ENCODE results near the gene HERC2. TPM values are rescaled to one million over a fixed set of nuclear protein-coding genes. Genes with fewer than 3 reads are reported as not detected.

The HERC2 gene
- total RNA-seq, 1 donor from 2014 or later = 86.2 TPM

DNA sequence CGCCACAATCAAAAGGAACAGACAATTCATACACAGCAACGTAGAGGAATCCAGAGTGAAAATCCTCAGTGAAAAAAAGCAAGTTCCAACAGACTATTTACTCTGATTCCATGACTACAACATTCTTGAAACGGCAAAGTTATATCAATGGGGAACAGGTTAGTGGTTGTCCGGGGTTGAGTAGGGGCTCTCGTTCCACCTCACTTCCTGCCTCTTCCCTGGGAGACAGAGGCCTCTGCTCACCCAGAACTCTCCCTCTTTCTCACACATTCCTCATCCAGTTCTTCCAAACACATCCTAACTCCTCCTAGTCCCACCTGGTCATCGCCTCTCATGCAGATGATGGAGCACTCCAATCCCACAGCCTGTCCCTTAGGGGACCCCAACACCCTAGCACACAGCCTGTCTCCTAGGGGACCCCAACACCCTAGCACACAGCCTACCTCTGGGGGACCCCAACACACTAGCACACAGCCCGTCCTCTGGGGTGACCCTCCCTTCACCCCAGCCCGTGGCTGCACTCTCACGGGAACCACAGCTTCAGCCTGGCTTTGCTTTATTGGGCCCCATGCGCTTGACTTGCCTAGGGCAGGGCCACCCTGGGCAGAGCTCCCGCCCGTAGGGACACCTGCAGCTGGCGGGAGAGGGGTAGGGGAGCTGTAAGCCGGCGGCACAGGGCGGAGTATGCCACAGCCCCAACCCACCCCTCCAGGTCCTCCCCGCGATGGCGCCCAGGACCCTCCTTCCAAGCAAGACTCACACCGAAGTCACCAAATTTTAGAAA is 228.0 kb downstream of the HERC2 start:
- H3K27ac Mint-ChIP-seq = no peak overlapping the region
- DNase-seq (ENCODE audit: low spot score, unreplicated experiment) = no peak
- H3K4me1 Mint-ChIP-seq (ENCODE audit: low read depth) = peaks cover 4% of the 10 kb centered on the region
- no peak overlapping the region for H3K4me3 Mint-ChIP-seq (ENCODE audit: low read depth)
- H3K27me3 Mint-ChIP-seq = peaks cover 71% of the 10 kb centered on the region
- H3K9me3 Mint-ChIP-seq (ENCODE audit: low read depth) = peaks cover 16% of the 10 kb centered on the region
- H3K36me3 Mint-ChIP-seq (ENCODE audit: insufficient read depth) = no peaks in the 10 kb centered on the region
- TF ChIP-seq, protein P1, sequence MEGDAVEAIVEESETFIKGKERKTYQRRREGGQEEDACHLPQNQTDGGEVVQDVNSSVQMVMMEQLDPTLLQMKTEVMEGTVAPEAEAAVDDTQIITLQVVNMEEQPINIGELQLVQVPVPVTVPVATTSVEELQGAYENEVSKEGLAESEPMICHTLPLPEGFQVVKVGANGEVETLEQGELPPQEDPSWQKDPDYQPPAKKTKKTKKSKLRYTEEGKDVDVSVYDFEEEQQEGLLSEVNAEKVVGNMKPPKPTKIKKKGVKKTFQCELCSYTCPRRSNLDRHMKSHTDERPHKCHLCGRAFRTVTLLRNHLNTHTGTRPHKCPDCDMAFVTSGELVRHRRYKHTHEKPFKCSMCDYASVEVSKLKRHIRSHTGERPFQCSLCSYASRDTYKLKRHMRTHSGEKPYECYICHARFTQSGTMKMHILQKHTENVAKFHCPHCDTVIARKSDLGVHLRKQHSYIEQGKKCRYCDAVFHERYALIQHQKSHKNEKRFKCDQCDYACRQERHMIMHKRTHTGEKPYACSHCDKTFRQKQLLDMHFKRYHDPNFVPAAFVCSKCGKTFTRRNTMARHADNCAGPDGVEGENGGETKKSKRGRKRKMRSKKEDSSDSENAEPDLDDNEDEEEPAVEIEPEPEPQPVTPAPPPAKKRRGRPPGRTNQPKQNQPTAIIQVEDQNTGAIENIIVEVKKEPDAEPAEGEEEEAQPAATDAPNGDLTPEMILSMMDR (IDR thresholded peaks at IDR 0.05; ENCODE audit: unreplicated experiment) = no peak

DNA sequence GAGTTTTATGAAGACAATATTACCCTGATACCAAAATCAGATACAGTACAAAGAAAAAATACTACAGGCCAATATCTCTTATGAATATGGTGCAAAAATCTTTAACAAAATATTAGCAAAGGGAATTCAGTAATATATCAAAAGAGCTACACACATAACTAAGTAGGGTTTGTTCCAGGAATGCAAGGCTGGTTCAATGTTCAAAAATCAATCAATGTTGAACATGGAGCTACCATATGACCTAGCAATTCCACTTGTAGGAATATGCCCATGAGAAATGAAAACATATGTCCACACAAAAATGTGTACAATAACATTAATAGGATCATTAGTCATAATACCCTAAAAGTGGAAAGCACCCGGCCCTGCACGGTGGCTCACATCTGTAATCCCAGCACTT is 230.7 kb downstream of the HERC2 start:
- H3K4me3 Mint-ChIP-seq (ENCODE audit: low read depth) = no peak overlapping the region
- no peak for DNase-seq (ENCODE audit: low spot score, unreplicated experiment)
- peaks cover 67% of the 10 kb centered on the region for H3K27me3 Mint-ChIP-seq
- no peaks in the 10 kb centered on the region for H3K36me3 Mint-ChIP-seq (ENCODE audit: insufficient read depth)
- TF ChIP-seq, protein P1 (IDR thresholded peaks at IDR 0.05; ENCODE audit: unreplicated experiment) = no peak
- H3K27ac Mint-ChIP-seq = no peak overlapping the region
- peaks cover 22% of the 10 kb centered on the region for H3K9me3 Mint-ChIP-seq (ENCODE audit: low read depth)
- peaks cover 2% of the 10 kb centered on the region for H3K4me1 Mint-ChIP-seq (ENCODE audit: low read depth)

DNA sequence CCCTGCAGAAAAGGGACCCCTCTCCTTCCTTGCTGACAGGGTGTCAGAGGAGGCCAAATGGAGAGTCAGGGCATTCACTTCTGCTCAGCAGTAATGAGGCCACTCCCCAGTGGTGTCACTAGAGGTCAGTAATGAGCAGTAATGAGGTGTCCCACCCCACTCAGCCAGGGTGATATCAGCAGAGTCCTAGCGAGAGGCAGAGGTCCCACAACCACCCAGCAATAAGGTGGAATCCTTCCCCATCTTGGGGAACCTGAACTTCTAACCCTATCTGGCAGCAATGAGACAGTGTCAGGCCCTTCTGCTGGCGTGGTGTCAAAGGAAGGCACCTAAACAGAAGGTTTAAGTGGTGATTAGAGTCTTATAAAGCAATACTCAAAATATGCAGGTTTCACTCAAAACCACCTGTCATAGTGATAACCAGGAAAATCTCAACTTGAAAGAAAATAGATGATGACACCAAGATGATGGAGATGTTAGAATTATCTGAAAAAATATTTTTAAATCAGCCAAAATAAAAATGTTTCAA is 235.7 kb downstream of the HERC2 start:
- H3K4me1 Mint-ChIP-seq (ENCODE audit: low read depth) = no peaks in the 10 kb centered on the region
- TF ChIP-seq, protein P1 (IDR thresholded peaks at IDR 0.05; ENCODE audit: unreplicated experiment) = peak; percentile 75
- peaks cover 35% of the 10 kb centered on the region for H3K27me3 Mint-ChIP-seq
- peaks cover 21% of the 10 kb centered on the region for H3K9me3 Mint-ChIP-seq (ENCODE audit: low read depth)
- no peak overlapping the region for H3K27ac Mint-ChIP-seq
- peak; percentile 46 for DNase-seq (ENCODE audit: low spot score, unreplicated experiment)
- H3K4me3 Mint-ChIP-seq (ENCODE audit: low read depth) = no peak overlapping the region
- no peaks in the 10 kb centered on the region for H3K36me3 Mint-ChIP-seq (ENCODE audit: insufficient read depth)

DNA sequence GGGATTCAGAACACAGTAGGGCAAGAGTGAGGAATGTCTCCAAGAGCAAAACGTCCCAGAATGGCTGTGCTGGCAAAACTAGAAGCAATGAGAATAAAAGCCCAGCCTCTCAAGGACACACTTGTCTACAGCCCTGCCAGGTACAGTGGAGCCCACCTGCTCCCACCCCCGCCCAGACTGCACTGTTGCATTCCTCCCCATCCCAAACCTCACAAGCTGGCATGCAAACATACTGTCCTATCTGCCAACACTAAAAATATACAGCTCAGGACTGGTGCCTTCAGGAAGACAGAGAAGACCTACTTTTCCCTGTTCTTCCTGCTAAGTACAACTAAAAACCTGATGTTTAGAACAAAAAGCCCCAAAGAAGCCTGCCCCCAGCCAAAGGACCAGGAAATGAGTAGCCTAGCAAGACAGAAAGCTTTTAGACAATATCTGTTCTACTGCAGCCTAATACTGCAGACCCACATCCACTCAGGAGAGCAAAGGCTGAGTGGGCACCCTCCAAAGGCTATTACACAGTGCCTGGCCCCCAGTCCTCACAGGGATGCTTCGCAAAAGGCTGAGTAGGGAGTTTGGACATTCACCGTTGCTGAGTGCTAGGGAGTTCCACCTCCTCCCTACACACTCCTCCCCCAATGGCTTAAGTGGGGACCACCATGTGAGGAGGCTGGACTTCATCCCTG is 236.3 kb downstream of the HERC2 start:
- TF ChIP-seq, protein P1 (IDR thresholded peaks at IDR 0.05; ENCODE audit: unreplicated experiment) = no peak
- DNase-seq (ENCODE audit: low spot score, unreplicated experiment) = no peak
- Mint-ChIP-seq H3K27me3 (peaks cover 33% of the 10 kb centered on the region), H3K36me3 (ENCODE audit: insufficient read depth) (no peaks in the 10 kb centered on the region), H3K4me1 (ENCODE audit: low read depth) (no peaks in the 10 kb centered on the region), H3K27ac (no peak overlapping the region), H3K4me3 (ENCODE audit: low read depth) (no peak overlapping the region), H3K9me3 (ENCODE audit: low read depth) (peaks cover 19% of the 10 kb centered on the region)

DNA sequence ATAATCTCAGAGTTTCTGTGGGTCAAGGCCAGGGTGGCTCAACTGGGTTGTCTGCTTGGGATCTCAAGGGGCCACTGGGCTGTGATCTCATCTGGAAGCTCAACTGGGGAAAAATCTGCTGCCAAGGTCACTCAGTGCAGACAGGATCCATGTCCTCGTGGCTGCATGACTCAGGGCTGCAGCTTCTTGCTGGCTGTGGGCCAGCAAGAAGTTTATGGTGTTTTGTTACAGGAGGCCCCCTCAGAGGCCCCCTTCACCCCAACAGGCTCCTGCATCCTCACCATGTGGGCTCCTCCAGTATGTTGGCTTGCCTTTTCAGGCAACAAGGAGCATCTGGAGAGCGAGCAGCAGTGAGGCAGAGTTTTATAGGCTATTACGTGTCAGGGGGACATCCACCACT is 237.4 kb downstream of the HERC2 start:
- peaks cover 10% of the 10 kb centered on the region for H3K9me3 Mint-ChIP-seq (ENCODE audit: low read depth)
- H3K27ac Mint-ChIP-seq = no peak overlapping the region
- TF ChIP-seq, protein P1 (IDR thresholded peaks at IDR 0.05; ENCODE audit: unreplicated experiment) = no peak
- no peaks in the 10 kb centered on the region for H3K36me3 Mint-ChIP-seq (ENCODE audit: insufficient read depth)
- no peaks in the 10 kb centered on the region for H3K4me1 Mint-ChIP-seq (ENCODE audit: low read depth)
- peaks cover 32% of the 10 kb centered on the region for H3K27me3 Mint-ChIP-seq
- no peak overlapping the region for H3K4me3 Mint-ChIP-seq (ENCODE audit: low read depth)
- no peak for DNase-seq (ENCODE audit: low spot score, unreplicated experiment)
